SH-SY5Y (cell line): Measurements from ENCODE around the gene INO80D.

ENCODE experiments used
- GATA2 ChIP-seq: IDR thresholded peaks from 2 replicates; pipeline ENCODE4 v1.6.1; 2011; ENCODE audit warnings: mild to moderate bottlenecking, low read depth, low read length
- GATA3 ChIP-seq: IDR thresholded peaks from 2 replicates; pipeline ENCODE4 v1.6.1; 2011; ENCODE audit warnings: low read depth, mild to moderate bottlenecking, low read length, moderate library complexity

DNA sequence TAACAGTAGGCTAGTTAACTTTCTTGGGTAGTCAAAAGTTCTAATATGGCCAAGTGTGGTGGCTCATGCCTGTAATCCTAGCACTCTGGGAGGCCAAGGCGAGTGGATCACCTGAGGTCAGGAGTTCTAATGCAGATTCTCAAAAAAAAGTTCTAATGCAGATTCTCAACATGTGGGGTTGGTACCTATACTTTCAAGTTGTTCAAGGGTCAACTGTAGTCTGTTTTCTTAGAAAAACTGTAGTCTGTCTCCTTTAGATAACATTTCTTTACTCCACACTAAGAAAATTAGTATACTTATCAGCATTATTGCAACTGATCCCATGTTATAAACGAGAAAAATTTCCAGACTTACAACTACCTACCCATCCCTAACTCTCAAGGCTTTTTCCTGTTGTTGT is 16.6 kb downstream of the INO80D start:
- TF ChIP-seq GATA2 (no peak), GATA3 (no peak)
